ENCODE measurements around the gene BMP6.

BMP6 gene

DNA sequence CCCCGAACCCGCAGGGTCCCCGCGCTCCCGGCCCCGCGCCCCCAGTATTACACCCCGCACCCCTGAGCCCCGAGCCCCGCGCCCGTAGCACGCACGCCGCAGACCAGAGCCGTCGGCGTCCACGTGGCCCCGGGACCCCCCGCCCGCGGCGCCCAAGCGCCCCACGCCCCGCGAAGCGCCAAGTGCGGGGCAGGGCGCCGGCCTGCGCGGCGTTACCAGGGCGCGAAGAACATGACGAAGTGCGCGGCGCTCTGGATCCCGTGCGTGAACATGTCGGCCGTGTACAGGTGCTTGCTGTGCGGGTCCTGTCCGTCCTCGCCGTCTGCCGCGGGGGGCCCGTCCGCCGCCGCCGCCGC is 184.4 kb downstream of the BMP6 start:
- peak in 1 of 2 donors; percentile 23 for DNase-seq

DNA sequence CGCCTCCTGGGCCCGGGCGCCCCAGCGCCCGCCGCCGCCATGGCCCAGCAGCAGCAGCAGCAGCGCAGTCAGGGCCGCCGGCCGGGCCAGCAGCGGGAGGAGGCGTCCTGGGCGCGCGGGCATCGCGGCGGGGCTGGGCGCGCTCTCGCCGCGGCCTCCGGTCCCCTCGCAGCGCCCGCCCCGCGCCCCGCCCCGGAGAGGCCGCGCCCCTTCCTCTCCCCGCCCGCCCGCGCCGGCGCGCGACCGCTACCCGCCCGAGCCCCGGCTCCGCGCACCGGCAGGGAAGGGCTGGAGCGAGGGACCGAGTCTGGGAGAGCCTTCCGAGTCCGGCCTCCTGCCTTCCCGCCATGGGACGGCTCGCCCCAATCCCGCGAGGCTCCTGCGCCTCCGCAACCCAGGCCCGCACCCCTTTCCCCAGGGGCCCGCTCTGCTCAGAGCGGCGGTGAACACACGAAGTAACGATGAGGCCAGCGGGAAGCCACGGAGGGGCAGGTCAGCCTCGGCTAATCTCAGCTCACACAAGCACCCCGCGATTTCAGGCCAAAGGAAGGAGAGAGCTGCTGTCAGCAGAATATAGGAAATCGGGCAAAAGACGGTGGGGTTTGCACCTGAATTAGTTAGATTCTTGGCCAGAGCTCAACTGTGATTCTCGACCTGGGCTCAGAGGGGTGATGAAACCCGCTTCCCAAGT is 184.9 kb downstream of the BMP6 start, which contains the start of gene TXNDC5:
TXNDC5 (minus strand) TSS at position 135 of the 691 bp plus-strand sequence; CDS start at position 123, 12 bp downstream.
- peak; percentile 78 to 86 for DNase-seq

DNA sequence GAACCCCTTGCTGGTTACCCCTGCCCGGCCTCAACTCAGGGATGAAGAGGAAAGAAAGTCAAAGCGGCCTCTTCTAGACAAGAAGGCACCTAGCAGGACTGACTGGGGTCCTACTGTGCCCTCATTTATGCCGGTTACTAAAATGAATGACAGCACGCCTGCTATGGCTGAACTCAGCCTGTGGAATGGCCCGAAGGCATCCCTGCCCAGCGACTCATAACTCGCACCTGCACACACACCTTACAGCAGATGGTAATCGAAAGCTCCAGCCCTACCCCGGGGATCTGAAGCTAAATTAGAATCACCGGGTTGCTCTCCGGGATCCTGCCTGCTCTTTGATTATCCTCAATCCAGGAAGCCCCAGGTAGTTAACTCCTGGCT is 185.4 kb downstream of the BMP6 start:
- no peak for DNase-seq

DNA sequence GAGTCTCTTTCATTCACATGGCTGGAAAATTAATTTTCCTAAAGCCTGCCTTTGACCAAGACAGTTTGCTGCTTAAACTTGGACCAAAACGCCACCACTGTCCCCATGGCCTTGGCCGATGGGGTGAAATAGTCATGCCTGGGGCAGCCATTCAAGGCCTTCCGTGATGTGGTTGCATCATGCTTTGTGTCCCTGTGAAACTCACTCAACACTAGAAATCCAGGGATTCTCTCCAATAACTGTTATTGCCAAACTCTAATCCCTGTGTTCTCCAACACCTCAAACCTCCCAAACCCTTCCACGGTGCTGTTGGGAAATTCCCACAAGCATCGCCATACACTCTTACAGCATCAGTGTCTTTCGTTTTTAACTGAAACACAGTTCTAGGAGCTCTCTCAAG is 186.1 kb downstream of the BMP6 start:
- DNase-seq: no peak

DNA sequence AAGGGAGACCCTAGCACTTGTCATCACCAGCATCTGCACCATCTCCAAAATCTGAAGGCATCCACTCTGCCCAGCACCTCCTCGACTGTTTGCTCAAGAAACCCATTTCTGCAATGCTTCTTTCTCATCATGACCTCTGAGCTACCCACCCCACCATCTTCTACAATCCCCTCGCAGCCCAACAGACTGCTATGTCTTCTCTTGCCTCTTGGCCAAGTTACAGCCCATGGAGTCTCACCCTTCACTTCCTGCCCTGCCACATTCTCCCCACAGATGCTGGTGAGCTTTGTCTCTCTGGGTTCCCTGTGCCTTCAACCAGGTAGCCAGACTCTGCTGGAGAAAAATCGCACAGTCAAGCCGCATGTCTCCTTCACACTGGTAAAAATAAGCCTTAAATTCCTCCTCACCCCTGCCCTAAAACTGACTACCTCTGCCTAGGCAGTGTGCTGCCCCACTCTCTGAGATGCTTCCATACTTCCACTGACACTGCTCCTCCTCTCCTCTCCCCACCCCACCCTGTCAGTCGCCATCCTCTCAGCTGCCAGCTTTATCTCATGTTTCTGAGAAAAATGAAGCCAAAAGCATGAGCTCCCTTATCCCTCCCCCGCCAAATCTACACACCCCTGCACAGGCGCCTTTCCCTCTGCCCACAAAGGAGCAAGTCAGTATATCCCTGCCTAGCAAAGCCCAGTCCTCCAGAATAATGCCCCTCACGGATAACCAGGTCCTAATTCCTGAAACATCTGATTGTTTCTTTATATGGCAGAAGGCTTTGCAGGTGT is 187.0 kb downstream of the BMP6 start:
- no peak for DNase-seq

DNA sequence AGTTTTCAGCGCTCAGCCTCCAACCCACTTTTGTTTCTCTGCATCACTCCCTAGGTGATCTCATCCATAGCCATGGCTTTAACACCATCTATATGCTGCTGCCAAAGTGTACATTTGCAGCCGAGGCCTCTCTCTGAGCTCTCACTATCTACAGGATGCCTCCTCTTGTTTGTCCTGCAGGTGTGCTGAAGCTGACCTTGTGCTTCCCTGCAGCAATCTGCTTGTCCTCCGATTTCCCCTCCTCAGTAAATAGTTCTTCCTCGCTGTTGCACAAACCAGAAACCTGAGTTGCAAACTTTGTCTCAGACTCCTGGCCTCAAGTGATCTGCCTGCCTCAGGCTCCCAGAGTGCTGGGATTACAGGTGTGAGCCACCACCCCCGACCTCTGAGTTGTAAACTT is 188.4 kb downstream of the BMP6 start:
- DNase-seq: no peak

DNA sequence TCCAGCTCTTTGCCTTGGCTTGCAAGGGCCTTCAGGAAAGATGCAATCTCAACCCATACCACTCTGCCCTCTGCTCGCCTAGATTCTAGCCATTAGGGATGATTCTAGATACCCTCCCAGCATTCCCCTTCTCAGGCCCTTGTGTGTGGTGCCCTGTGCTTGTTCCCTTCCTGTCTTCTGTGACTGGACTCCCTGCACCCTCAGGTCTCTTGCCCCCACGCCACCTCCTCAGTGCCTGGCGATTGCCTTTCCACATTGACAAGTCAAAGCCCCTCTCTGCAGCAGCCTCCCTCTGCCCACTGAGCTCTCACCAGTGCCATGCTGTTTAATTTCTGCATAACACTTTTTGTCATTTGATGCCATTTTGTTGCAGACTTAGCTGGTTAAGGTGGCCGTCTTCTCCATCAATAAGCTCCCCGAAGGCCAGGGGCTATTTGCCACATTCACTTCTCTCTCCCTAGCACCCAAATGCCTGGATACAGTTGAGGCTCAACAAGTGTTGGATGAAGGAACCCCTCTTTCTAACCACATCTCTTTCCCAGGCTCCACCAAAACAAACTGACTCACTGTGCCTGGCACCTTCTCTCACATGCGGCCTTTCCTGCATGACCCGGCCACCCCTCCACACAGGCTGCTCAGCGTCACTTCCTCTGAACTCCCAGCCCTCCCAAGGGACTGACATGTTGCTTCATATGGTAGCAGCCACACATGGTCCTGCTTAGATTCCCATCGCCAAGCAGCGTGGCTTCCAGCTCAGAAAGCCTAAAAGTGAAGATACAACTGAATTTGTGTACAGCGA is 189.3 kb downstream of the BMP6 start:
- DNase-seq: no peak

DNA sequence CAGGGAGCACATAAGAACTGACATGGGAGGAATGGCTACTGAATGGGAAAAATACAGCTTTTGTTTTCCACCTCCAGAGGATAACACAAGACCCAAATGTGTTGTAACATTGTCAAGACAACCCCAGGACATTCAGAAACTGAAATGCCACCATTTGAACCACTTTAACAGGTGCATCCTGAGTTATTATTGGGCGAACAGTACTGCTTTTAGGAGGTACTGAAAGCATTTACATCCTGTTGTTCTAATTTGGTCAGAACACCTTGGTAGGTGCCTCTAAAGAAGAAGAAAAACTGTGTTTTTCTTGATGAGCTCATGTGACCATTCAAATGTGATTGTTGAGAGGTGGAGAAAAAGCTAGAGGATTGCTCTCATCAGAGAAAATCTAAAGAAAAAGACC is 191.1 kb downstream of the BMP6 start:
- no peak for DNase-seq

DNA sequence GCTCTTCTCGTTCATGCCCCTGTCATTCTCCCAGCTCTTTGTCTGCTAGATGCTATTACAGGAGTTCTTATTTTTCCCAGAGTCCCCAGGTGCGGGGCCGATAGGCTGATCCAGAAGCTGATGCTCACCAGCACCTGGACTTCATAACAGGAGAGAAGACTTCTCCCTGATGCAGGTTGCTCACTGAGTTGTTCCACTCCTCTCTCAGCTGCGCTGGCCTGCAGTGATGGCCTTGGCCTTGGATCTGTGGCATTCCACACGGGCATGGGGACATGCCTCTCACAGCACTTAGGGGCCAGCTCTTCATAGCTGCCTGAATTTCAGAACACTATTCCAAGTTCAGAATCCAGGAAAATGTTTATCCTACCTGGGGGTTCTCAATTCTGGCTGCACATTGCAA is 191.8 kb downstream of the BMP6 start:
- DNase-seq: no peak

DNA sequence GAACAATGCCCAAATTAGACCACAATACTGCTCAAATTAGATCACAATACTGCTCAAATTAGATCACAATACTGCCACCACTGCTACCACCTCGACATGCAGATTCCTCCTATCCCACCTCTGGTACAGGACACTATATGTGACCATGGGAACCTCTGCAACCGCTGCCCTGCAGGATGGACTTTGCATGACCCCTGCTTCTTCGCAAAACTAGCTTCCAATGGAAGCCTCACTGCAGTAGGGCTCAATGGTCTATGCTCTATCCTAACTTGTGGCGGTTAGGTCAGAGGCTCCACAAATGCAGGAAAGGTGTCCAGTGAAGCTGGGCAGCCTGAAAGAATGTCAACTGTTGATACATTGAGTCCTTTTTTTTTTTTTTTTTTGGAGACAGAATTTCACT is 192.5 kb downstream of the BMP6 start:
- DNase-seq: no peak

DNA sequence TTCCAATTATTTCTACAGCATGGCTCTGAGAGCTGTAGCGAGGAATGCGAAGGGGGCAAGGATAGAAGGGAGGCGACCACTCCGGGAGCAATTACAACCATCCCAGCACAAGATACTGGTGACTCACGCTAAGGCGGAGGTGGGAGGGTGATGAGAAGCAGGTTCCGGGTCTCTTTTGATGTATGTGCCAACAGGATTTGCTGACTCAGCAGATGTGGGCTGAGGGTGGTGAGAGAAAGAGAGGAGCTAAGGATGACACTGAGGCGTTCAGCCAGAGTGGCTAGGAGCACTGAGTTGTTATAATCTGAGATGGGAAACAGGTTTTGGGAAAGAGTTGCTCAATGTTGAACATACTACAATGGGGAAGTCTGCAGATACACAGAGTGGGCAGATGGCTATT is 194.0 kb downstream of the BMP6 start:
- DNase-seq: peak; percentile 51 to 62

DNA sequence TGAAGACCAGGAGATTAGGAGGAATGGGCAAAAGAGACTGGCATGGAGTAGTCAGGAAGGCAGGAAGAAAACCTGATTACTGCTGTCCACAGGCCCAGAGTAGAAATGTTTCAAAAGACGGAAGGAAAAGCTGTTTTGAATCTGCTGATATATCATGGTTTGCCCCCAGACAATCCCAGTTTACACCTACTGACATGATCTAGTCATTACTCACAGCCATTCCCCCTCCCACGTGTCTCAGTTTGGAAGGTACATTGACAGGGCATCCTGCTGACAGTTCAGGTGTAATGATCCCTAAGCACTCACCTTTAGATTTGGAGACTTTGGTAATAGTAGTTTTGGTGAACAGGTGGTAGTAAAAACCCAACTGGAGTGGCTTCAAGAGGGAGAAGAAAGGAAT is 194.5 kb downstream of the BMP6 start:
- DNase-seq: no peak

DNA sequence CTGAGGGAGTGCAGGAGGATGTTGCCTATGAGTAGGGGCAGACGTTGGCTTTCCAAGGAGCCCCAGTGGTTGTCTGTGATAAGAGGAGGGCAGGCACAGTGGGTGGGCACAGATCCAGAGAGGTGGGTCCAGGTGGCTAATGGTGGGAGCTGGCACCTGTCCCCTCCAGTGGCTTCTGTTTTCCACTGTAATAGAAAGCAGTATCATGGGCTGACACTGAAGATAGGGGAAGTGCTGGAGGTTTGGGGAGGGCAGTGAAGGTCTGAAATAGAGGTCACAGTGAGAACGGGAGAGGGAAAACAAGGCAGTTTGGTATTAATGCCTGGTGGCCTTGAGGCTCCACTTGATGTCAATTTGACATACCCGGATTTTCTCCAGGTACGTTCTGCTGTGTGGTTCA is 195.1 kb downstream of the BMP6 start:
- no peak for DNase-seq

DNA sequence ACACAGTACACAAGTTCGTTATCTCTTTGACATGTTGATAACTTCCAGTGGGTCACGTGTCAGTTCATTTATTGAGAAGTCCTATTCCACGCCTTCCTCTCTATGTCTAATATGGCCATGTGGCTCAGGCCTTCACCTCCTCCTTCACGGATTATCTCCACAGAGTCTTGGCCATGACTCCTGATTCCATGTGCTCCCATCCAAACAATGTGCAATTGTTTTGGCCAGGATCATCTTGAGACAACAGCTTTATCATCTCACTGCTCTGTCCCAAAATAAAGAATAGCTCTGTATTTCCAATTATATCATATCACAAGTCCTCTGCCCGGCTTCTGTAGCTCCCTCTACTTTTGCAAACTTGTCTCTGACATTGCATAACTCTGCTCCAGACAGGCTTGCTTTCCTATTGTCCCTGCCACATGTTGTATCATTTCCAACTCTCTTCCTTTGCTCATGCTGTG is 195.8 kb downstream of the BMP6 start:
- DNase-seq: no peak

DNA sequence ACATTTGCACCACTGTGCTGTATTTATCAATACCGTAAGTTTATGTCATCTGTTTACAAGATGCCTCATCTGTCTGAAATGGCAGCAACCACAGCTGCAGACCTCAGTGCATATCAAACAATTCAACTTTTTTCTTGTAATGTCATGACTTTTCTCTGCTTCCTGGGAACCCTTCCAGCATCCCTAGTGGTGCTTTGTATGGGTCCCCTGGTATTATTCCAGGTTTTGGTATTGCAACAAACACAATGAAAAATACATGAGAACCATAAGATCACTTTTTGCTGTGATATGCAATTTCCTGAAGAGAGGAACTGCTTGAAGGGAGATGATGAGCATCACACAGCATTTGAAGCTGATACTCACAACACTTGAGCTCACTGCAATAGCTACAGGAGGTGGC is 196.7 kb downstream of the BMP6 start:
- no peak for DNase-seq

DNA sequence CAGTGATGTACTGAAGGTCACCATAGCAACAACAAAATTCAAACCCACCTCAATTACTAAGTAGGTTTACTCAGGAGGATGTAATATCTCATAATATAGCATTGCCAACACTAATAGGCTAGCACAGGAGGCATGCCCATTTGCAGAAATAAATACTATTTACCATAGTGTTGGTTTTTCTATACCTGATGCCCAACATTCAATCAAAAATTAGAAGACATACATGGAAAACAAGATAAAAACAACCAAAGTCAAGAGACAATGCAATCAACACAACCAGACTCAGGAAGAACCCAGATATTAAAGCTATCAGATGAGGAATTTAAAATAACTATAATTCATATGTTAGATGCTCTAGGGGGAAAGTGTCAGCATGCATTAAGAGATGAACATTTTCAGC is 199.0 kb downstream of the BMP6 start:
- DNase-seq: no peak

All from stimulated activated CD4-positive, alpha-beta T cell treated with anti-CD3 and anti-CD28 coated beads, Interleukin-2, amount 100 ng/mL, for 24 hours (primary cell).